ENCODE data around the gene IL5. TPM values are rescaled to one million over a fixed set of nuclear protein-coding genes. Genes with fewer than 3 reads are reported as not detected.

IL5 gene
- total RNA-seq, 1 donor from 2014 or later = not detected

GRCh38 chr5:132495667-132496190, 47.6 kb downstream of the IL5 start:
- peaks cover 15% of the 10 kb centered on the region for H3K27me3 Mint-ChIP-seq
- TF ChIP-seq CTCF (conservative IDR thresholded peaks at IDR 0.05) = no peak
- peak overlapping the region; percentile 91 for H3K4me3 Mint-ChIP-seq
- peaks cover 5% of the 10 kb centered on the region for H3K4me1 Mint-ChIP-seq (ENCODE audit: unreplicated experiment)
- peak; percentile 74 for DNase-seq (ENCODE audit: extremely low spot score, unreplicated experiment)
- peak overlapping the region; percentile 92 for H3K27ac Mint-ChIP-seq
- H3K36me3 Mint-ChIP-seq = no peaks in the 10 kb centered on the region
- H3K9me3 Mint-ChIP-seq = no peaks in the 10 kb centered on the region

- Mint-ChIP-seq H3K27me3 (peaks cover 15% of the 10 kb centered on the region), H3K36me3 (no peaks in the 10 kb centered on the region), H3K4me1 (ENCODE audit: unreplicated experiment) (peaks cover 5% of the 10 kb centered on the region), H3K9me3 (no peaks in the 10 kb centered on the region), H3K4me3 (peak overlapping the region; percentile 47), H3K27ac (peak overlapping the region; percentile 9)
- no peak for DNase-seq (ENCODE audit: extremely low spot score, unreplicated experiment)
- TF ChIP-seq CTCF (conservative IDR thresholded peaks at IDR 0.05) = no peak
Measured at GRCh38 chr5:132493821-132494220, 49.5 kb downstream of the IL5 start.

GRCh38 chr5:132493241-132493640, 50.1 kb downstream of the IL5 start:
- Mint-ChIP-seq H3K4me1 (ENCODE audit: unreplicated experiment) (peaks cover 5% of the 10 kb centered on the region), H3K27me3 (peaks cover 15% of the 10 kb centered on the region), H3K9me3 (no peaks in the 10 kb centered on the region), H3K27ac (no peak overlapping the region), H3K4me3 (no peak overlapping the region), H3K36me3 (no peaks in the 10 kb centered on the region)
- peak; percentile 13 for DNase-seq (ENCODE audit: extremely low spot score, unreplicated experiment)
- no peak for TF ChIP-seq CTCF (conservative IDR thresholded peaks at IDR 0.05)

- peaks cover 5% of the 10 kb centered on the region for H3K4me1 Mint-ChIP-seq (ENCODE audit: unreplicated experiment)
- no peaks in the 10 kb centered on the region for H3K9me3 Mint-ChIP-seq
- peak overlapping the region; percentile 80 for H3K4me3 Mint-ChIP-seq
Measured at GRCh38 chr5:132492386-132493125, 50.8 kb downstream of the IL5 start.

More at GRCh38 chr5:132492386-132493125, 50.8 kb downstream of the IL5 start:
- Mint-ChIP-seq H3K27ac (peak overlapping the region; percentile 50), H3K27me3 (peaks cover 15% of the 10 kb centered on the region), H3K36me3 (no peaks in the 10 kb centered on the region)
- DNase-seq (ENCODE audit: extremely low spot score, unreplicated experiment) = no peak
- TF ChIP-seq CTCF (conservative IDR thresholded peaks at IDR 0.05) = no peak

Other genes starting within 250 kb of the IL5 start
- 1.3 and 2.0 TPM in 2 replicates for gene SLC22A4, start 249.1 kb downstream of the IL5 start, total RNA-seq (ENCODE audit: low replicate concordance)
- 21.6 and 39.3 TPM in 2 replicates for gene SLC22A5, start 173.8 kb downstream of the IL5 start, total RNA-seq (ENCODE audit: low replicate concordance)
- 50.1 and 77.4 TPM in 2 replicates for gene IRF1, start 52.7 kb downstream of the IL5 start, total RNA-seq (ENCODE audit: low replicate concordance)
- 41.3 and 50.1 TPM in 2 replicates for gene RAD50, start 13.5 kb upstream of the IL5 start, total RNA-seq (ENCODE audit: low replicate concordance)
- not detected in 2 replicates for gene IL13, start 114.7 kb upstream of the IL5 start, total RNA-seq (ENCODE audit: low replicate concordance)
- gene IL4, start 130.5 kb upstream of the IL5 start, total RNA-seq (ENCODE audit: low replicate concordance) = not detected in 2 replicates
- gene KIF3A, start 194.0 kb upstream of the IL5 start, total RNA-seq (ENCODE audit: low replicate concordance) = 15.6 and 20.0 TPM in 2 replicates
- gene CCNI2, start 203.9 kb upstream of the IL5 start, total RNA-seq (ENCODE audit: low replicate concordance) = 0.76 and 1.4 TPM in 2 replicates
- gene SEPTIN8, start 233.7 kb upstream of the IL5 start, total RNA-seq (ENCODE audit: low replicate concordance) = 62.7 and 68.1 TPM in 2 replicates

Measured in type B pancreatic cell (in vitro differentiated cells).